H9 (cell line): ENCODE results near the gene POU2AF1. TPM values are rescaled to one million over a fixed set of nuclear protein-coding genes. Genes with fewer than 3 reads are reported as not detected.

ENCODE experiments used
- DNase-seq: peaks from one replicate; pipeline ENCODE4 v3.0.0-alpha.2; 2017
- H2AFZ ChIP-seq: one replicate; pipeline ENCODE4 v1.6.1; 2013; ENCODE audit warnings: mild to moderate bottlenecking, low read length, control low read depth, moderate library complexity
- H2AK5ac ChIP-seq: 2 replicates; pipeline ENCODE4 v1.6.1; 2013; ENCODE audit warnings: low read length, control low read depth, mixed read lengths; ENCODE audit not compliant: insufficient read length
- H2BK120ac ChIP-seq: one replicate; pipeline ENCODE4 v1.6.1; 2013; ENCODE audit warnings: low read depth, mild to moderate bottlenecking, low read length, control low read depth, inconsistent platforms; ENCODE audit not compliant: poor library complexity, severe bottlenecking
- H2BK12ac ChIP-seq: 2 replicates; pipeline ENCODE4 v1.6.1; 2013; ENCODE audit warnings: low read length, control low read depth, mixed read lengths, low read depth; ENCODE audit not compliant: insufficient read length
- H2BK15ac ChIP-seq: 2 replicates; pipeline ENCODE4 v1.6.1; 2013; ENCODE audit warnings: low read depth, low read length, control low read depth
- H2BK20ac ChIP-seq: one replicate; pipeline ENCODE4 v1.6.1; 2013; ENCODE audit warnings: low read depth, mild to moderate bottlenecking, low read length, control low read depth, inconsistent platforms; ENCODE audit not compliant: poor library complexity, severe bottlenecking
- H2BK5ac ChIP-seq: 2 replicates; pipeline ENCODE4 v1.6.1; 2013; ENCODE audit warnings: low read length, control low read depth, mixed read lengths; ENCODE audit not compliant: insufficient read length
- H3K14ac ChIP-seq: 2 replicates; pipeline ENCODE4 v1.6.1; 2013; ENCODE audit warnings: low read length, control low read depth; ENCODE audit not compliant: insufficient read depth
- H3K18ac ChIP-seq: 2 replicates; pipeline ENCODE4 v1.6.1; 2013; ENCODE audit warnings: low read depth, mild to moderate bottlenecking, mixed read lengths, low read length, control low read depth; ENCODE audit not compliant: insufficient read length
- H3K23ac ChIP-seq: 2 replicates; pipeline ENCODE4 v1.6.1; 2013; ENCODE audit warnings: low read length, control low read depth, mixed read lengths, low read depth; ENCODE audit not compliant: insufficient read length
- H3K23me2 ChIP-seq: 2 replicates; pipeline ENCODE4 v1.6.1; 2013; ENCODE audit warnings: low read depth, mild to moderate bottlenecking, mixed read lengths, low read length, control low read depth; ENCODE audit not compliant: insufficient read length, poor library complexity, severe bottlenecking
- H3K27ac ChIP-seq: 2 replicates; pipeline ENCODE4 v1.5.1; 2013; ENCODE audit warnings: low read length, control low read depth, mixed read lengths, low read depth; ENCODE audit not compliant: insufficient read length
- H3K27me3 ChIP-seq: 2 replicates; pipeline ENCODE4 v1.6.1; 2013; ENCODE audit warnings: low read length, control low read depth, inconsistent platforms; ENCODE audit not compliant: insufficient read depth
- H3K4ac ChIP-seq: 2 replicates; pipeline ENCODE4 v1.6.1; 2013; ENCODE audit warnings: low read depth, mild to moderate bottlenecking, control low read depth, inconsistent platforms, low read length, moderate library complexity
- H3K4me1 ChIP-seq: 2 replicates; pipeline ENCODE4 v1.6.1; 2013; ENCODE audit warnings: low read length, control low read depth, inconsistent platforms; ENCODE audit not compliant: insufficient read depth
- H3K4me2 ChIP-seq: 2 replicates; pipeline ENCODE4 v1.6.1; 2013; ENCODE audit warnings: low read length, control low read depth, mixed read lengths; ENCODE audit not compliant: insufficient read length, insufficient read depth
- H3K56ac ChIP-seq: 2 replicates; pipeline ENCODE4 v1.6.1; 2013; ENCODE audit warnings: low read depth, mild to moderate bottlenecking, mixed read lengths, low read length, control low read depth; ENCODE audit not compliant: insufficient read length
- H3K79me1 ChIP-seq: 2 replicates; pipeline ENCODE4 v1.6.1; 2013; ENCODE audit warnings: low read depth, mild to moderate bottlenecking, moderate library complexity, low read length, control low read depth, inconsistent platforms; ENCODE audit not compliant: insufficient read depth, poor library complexity, severe bottlenecking
- H3K79me2 ChIP-seq: 2 replicates; pipeline ENCODE4 v1.6.1; 2013; ENCODE audit warnings: low read length, control low read depth, inconsistent platforms; ENCODE audit not compliant: insufficient read depth
- H3K9ac ChIP-seq: 2 replicates; pipeline ENCODE4 v1.6.1; 2013; ENCODE audit warnings: low read length, control low read depth, mixed read lengths; ENCODE audit not compliant: insufficient read length; ENCODE audit errors: extremely low read depth
- H3K9me3 ChIP-seq: one replicate; pipeline ENCODE4 v1.6.1; 2013; ENCODE audit warnings: low read depth, low read length, inconsistent platforms; ENCODE audit not compliant: control insufficient read depth
- H3T11ph ChIP-seq: one replicate; pipeline ENCODE4 v1.6.1; 2013; ENCODE audit warnings: mild to moderate bottlenecking, low read length, control low read depth, inconsistent platforms
- H4K20me1 ChIP-seq: one replicate; pipeline ENCODE4 v1.6.1; 2013; ENCODE audit not compliant: control insufficient read depth, insufficient read length, insufficient read depth
- H4K5ac ChIP-seq: 2 replicates; pipeline ENCODE4 v1.6.1; 2013; ENCODE audit warnings: low read depth, mild to moderate bottlenecking, mixed read lengths, low read length, control low read depth; ENCODE audit not compliant: insufficient read length
- H4K8ac ChIP-seq: replicated peaks from 2 replicates; pipeline ENCODE4 v1.6.1; 2013; ENCODE audit warnings: low read length, control low read depth, mixed read lengths, low read depth; ENCODE audit not compliant: insufficient read length
- H4K91ac ChIP-seq: 2 replicates; pipeline ENCODE4 v1.6.1; 2013; ENCODE audit warnings: low read depth, mild to moderate bottlenecking, moderate library complexity, mixed read lengths, low read length, control low read depth; ENCODE audit not compliant: insufficient read length
- H3K27ac Mint-ChIP-seq, 3 experiments: 2 replicates in 2 of 3; 3 replicates in 1 of 3; pipeline ENCODE4 v1.8.0; 2020 to 2021; ENCODE audit warnings: mixed read lengths in 3 of 3, mild to moderate bottlenecking in 1 of 3, moderate library complexity in 1 of 3
- H3K27me3 Mint-ChIP-seq: 2 replicates; pipeline ENCODE4 v1.8.0; 2021; ENCODE audit warnings: low read depth, mild to moderate bottlenecking, moderate library complexity, mixed read lengths
- H3K36me3 Mint-ChIP-seq, 3 experiments: 2 replicates in 2 of 3; 3 replicates in 1 of 3; pipeline ENCODE4 v1.8.0; 2020 to 2021; ENCODE audit warnings: low read depth in 3 of 3, mixed read lengths in 3 of 3; ENCODE audit not compliant: insufficient read depth in 1 of 3
- H3K4me1 Mint-ChIP-seq, 2 experiments: 2 replicates each; pipeline ENCODE4 v1.8.0; 2020; ENCODE audit warnings: mixed read lengths in 2 of 2
- H3K4me3 Mint-ChIP-seq, 2 experiments: 2 replicates in 1 of 2; 3 replicates in 1 of 2; pipeline ENCODE4 v1.8.0; 2020 to 2021; ENCODE audit warnings: mild to moderate bottlenecking in 2 of 2, mixed read lengths in 2 of 2, moderate library complexity in 1 of 2
- H3K9me3 Mint-ChIP-seq, 2 experiments: 2 replicates in 1 of 2; 3 replicates in 1 of 2; pipeline ENCODE4 v1.8.0; 2020; ENCODE audit warnings: mild to moderate bottlenecking in 2 of 2, mixed read lengths in 2 of 2, moderate library complexity in 1 of 2
- WGBS: extraction: QIAGEN DNeasy Blood & Tissue Kit; methylation state at CpG from one replicate; pipeline ENCODE4 v1.1.7; 2013; ENCODE audit warnings: missing lambda C conversion rate, low lambda C conversion rate, mixed read lengths; ENCODE audit not compliant: insufficient read length; ENCODE audit errors: extremely low coverage; 5-methylcytosine and 5-hydroxymethylcytosine counted together
- total RNA-seq: library from RNA; stranded (reverse); gene quantifications from 2 replicates; pipeline ENCODE4 v1.2.1, GENCODE V29; 2021
- TF ChIP-seq, protein P1 (sequence below): fragments of 200-600 bp; sonication (generic); conservative IDR thresholded peaks from 3 replicates; pipeline ENCODE4 v1.8.0; 2021; ENCODE audit warnings: antibody characterized with exemption, mild to moderate bottlenecking

Gene POU2AF1
- total RNA-seq, 1 experiment from 2014 or later: not detected

DNA sequence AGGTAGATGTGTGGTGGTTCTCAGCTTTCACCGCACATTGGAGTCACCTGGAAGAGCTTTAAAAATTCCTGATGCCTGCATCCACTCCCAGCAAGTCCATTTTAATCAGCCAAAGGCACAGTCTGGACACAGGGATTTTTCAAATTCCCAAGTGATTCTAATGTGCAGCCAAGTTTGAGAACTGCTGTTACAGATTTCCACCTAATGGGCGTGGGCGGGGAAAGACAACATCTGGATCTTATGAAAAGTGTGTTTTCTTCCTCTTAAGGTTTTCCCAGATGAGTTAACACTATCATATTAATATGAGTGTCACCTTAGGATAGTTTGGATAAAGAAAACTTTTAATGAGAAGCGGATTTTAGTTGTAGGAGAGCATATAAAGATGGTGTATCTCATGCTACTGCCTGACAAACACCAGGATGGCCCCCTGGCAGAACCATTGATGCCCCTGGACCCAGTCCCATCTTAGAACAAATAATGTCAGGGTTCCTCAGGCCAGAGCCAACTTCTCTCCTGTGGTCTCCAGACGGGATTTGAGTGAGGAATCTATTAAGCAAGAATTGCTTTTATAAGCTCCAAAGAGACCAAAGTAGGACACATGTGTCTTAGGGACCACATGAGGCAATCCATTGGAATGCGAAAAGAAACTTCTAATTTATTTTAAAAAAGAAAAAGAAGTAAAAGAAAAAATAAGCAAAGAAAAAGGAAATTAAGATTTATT lies 31.9 kb downstream of the POU2AF1 start:
- no peak overlapping the region for H2AFZ ChIP-seq
- H3K27me3 ChIP-seq: no peaks in the 10 kb centered on the region; the same call in 1 of the 2 replicates
- H2BK15ac ChIP-seq: no peak overlapping the region
- DNase-seq: no peak
- H3K23me2 ChIP-seq: no peaks in the 10 kb centered on the region
- H4K5ac ChIP-seq: no peak overlapping the region
- TF ChIP-seq, protein P1, sequence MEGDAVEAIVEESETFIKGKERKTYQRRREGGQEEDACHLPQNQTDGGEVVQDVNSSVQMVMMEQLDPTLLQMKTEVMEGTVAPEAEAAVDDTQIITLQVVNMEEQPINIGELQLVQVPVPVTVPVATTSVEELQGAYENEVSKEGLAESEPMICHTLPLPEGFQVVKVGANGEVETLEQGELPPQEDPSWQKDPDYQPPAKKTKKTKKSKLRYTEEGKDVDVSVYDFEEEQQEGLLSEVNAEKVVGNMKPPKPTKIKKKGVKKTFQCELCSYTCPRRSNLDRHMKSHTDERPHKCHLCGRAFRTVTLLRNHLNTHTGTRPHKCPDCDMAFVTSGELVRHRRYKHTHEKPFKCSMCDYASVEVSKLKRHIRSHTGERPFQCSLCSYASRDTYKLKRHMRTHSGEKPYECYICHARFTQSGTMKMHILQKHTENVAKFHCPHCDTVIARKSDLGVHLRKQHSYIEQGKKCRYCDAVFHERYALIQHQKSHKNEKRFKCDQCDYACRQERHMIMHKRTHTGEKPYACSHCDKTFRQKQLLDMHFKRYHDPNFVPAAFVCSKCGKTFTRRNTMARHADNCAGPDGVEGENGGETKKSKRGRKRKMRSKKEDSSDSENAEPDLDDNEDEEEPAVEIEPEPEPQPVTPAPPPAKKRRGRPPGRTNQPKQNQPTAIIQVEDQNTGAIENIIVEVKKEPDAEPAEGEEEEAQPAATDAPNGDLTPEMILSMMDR: no peak
- WGBS: no CpG with 5 or more reads among the region's 6 CpGs
- H4K20me1 ChIP-seq: no peaks in the 10 kb centered on the region
- H3K4me1 ChIP-seq: no peaks in the 10 kb centered on the region; the same call in 1 of the 2 replicates
- H3K9me3 ChIP-seq: no peaks in the 10 kb centered on the region
- no peak overlapping the region for H3K27ac ChIP-seq
- no peaks in the 10 kb centered on the region for H3K79me2 ChIP-seq
- no peak overlapping the region for H2BK12ac ChIP-seq
- H3K18ac ChIP-seq: no peak overlapping the region
- H3K4me2 ChIP-seq: no peak overlapping the region
- no peaks in the 10 kb centered on the region for H3K79me1 ChIP-seq
- no peak overlapping the region for H4K8ac ChIP-seq
- H3K23ac ChIP-seq: no peak overlapping the region
- Mint-ChIP-seq H3K4me3 (no peak overlapping the region), H3K36me3 (no peaks in the 10 kb centered on the region), H3K9me3 (no peaks in the 10 kb centered on the region), H3K27ac (no peak overlapping the region), H3K27me3 (no peaks in the 10 kb centered on the region), H3K4me1 (peaks cover 4 to 5% of the 10 kb centered on the region in 2 experiments; a peak in 2 of 4 replicates)
- no peak overlapping the region for H3K4ac ChIP-seq
- no peak overlapping the region for H3T11ph ChIP-seq
- no peak overlapping the region for H2BK5ac ChIP-seq
- H2BK20ac ChIP-seq: no peak overlapping the region
- no peak overlapping the region for H2BK120ac ChIP-seq
- no peak overlapping the region for H3K56ac ChIP-seq
- no peak overlapping the region for H3K14ac ChIP-seq
- no peak overlapping the region for H2AK5ac ChIP-seq
- H3K9ac ChIP-seq: no peak overlapping the region
- no peak overlapping the region for H4K91ac ChIP-seq
